ENCODE results near the gene CCDC50.

- TF ChIP-seq OSR1 (CRISPR knock-in tag; IDR thresholded peaks at IDR 0.05) (no peak), PATZ1 (CRISPR knock-in tag; IDR thresholded peaks at IDR 0.05; ENCODE audit: borderline replicate concordance) (no peak), TOX (CRISPR knock-in tag; IDR thresholded peaks at IDR 0.05; ENCODE audit: borderline replicate concordance) (no peak), ESRRG (CRISPR knock-in tag; IDR thresholded peaks at IDR 0.05) (no peak)
Measured at GRCh38 chr3:191401775-191402357, 72.7 kb downstream of the CCDC50 start.

Measured in SK-N-SH treated with all-trans-retinoic acid at 6 μM for 48 hours (cell line).